ENCODE results near the gene HVCN1.

- no peak for TF ChIP-seq EZH2 (IDR thresholded peaks at IDR 0.05; ENCODE audit: borderline replicate concordance, insufficient read depth, low read depth, low read length, poor library complexity, severe bottlenecking)
- TF ChIP-seq CTCF (IDR thresholded peaks at IDR 0.05), result no peak
These were observed 49.4 kb downstream of the HVCN1 start for GRCh38 chr12:110639336-110640141.
